ENCODE data around the gene DHX16. TPM values are rescaled to one million over a fixed set of nuclear protein-coding genes. Genes with fewer than 3 reads are reported as not detected.

DHX16 gene
- total and polyA plus RNA-seq, 9 of the 15 experiments (the other 6 are each of a cell fraction or from before 2014, with no cell fraction given), result 14.6 to 66.1 (median 47.5) TPM

DNA sequence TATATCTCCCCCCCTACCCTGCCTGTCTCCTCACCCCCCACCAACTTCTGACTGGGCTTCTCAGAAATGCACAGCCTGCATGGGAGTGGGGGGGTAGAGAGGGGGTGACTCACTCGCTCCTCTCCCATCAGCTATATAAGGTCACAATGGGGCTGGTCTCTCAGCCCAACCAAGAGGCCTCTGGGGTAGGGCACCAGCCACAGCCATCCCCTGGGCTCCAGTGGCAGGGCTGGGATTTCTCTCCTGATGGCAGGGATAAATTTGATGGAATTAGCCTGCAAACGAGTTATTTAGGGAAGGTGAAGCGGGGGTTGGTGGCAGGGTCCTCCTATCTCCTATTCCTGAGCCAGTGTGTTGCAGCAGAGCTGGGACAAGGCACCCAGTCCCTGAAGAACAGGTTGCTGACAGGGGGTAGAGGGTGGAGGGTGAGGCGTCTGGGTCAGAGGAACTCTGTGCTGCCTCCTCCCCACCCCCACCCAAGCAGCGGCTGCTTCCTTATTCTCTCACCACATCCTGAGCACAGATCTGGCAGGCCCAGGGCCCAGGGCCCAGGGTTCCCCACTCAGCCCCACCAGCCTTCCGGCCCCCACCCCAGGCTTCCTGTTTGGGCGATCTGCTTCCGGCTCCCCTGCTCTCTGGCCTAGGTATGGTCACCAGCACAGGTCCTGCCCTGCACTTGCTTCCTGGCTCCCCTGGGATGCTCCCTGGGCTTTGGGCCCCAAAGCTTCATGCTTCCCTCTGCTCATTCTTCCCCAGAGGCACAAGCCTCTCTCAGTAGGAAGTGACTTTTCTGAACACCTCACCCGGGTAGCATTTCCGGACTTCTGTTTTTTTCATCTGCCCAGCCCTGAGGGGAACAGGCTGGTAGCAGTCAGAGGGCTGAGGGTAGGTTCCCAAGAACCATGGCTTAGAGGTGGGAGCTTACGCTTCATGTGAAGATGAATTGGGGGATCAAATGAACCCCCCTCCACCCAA lies 9.6 kb upstream of the DHX16 start (continued):
- TF ChIP-seq ATF6 (CRISPR knock-in tag; IDR thresholded peaks at IDR 0.05) (no peak), NUFIP1 (IDR thresholded peaks at IDR 0.05; ENCODE audit: partially characterized antibody) (no peak), ERF (CRISPR knock-in tag; IDR thresholded peaks at IDR 0.05) (peak; percentile 91; the same call in 1 of the 2 replicates), ZNF263 (CRISPR knock-in tag; IDR thresholded peaks at IDR 0.05; ENCODE audit: borderline replicate concordance) (peak; percentile 31; the same call in 1 of the 2 replicates), POU5F1 (IDR thresholded peaks at IDR 0.05; ENCODE audit: borderline replicate concordance, low read depth, low read length, partially characterized antibody) (no peak), NCOA1 (IDR thresholded peaks at IDR 0.05; ENCODE audit: low read depth) (peak; percentile 55), ZNF318 (IDR thresholded peaks at IDR 0.05; ENCODE audit: borderline replicate concordance in 1 of 2, low read depth in 1 of 2) (0 out of 4 replicates have a peak, but pooled peaks of 1 of the 2 experiments have one; percentile 18), STAT5A (IDR thresholded peaks at IDR 0.05; ENCODE audit: borderline replicate concordance, low read length) (peak; percentile 80; the same call in 1 of the 2 replicates), ZNF280B (CRISPR knock-in tag; IDR thresholded peaks at IDR 0.05) (no peak), KDM4B (IDR thresholded peaks at IDR 0.05; ENCODE audit: borderline replicate concordance in 2 of 2, low read depth in 1 of 2) (peak in 1 of 2 experiments; percentile 95; a peak in 2 of 4 replicates), TFAP4 (CRISPR knock-in tag; IDR thresholded peaks at IDR 0.05; ENCODE audit: borderline replicate concordance) (peak; percentile 54; the same call in 1 of the 2 replicates), FOS (IDR thresholded peaks at IDR 0.05; ENCODE audit: extremely low read depth, insufficient read length) (peak; percentile 59)

All from K562 (cell line).